Measurements from ENCODE around the gene VWC2L. TPM values are rescaled to one million over a fixed set of nuclear protein-coding genes. Genes with fewer than 3 reads are reported as not detected.

VWC2L gene
- total and polyA plus RNA-seq, 2 of the 8 experiments (the other 6 are each of a cell fraction or from before 2014, with no cell fraction given): not detected

GRCh38 chr2:214593727-214594126 is 182.9 kb downstream of the VWC2L start (continued):
- TF ChIP-seq USF2 (IDR thresholded peaks at IDR 0.05; ENCODE audit: low read length) (no peak), SP2 (IDR thresholded peaks at IDR 0.05; ENCODE audit: low read length) (no peak), GABPA (IDR thresholded peaks at IDR 0.05; ENCODE audit: borderline replicate concordance, insufficient read depth, low read length) (no peak), RBBP5 (IDR thresholded peaks at IDR 0.05; ENCODE audit: borderline replicate concordance, low read depth, low read length) (no peak), EZH2 (IDR thresholded peaks at IDR 0.05; ENCODE audit: low read depth, low read length, severe bottlenecking) (no peak), BACH1 (IDR thresholded peaks at IDR 0.05; ENCODE audit: low read length) (no peak), CHD7 (IDR thresholded peaks at IDR 0.05; ENCODE audit: insufficient replicate concordance, low read length) (no peak), CTBP2 (IDR thresholded peaks at IDR 0.05; ENCODE audit: borderline replicate concordance, insufficient read depth, insufficient read length, low read length) (no peak), JUND (IDR thresholded peaks at IDR 0.05; ENCODE audit: low read length) (peak; percentile 83), POU5F1 (IDR thresholded peaks at IDR 0.05; ENCODE audit: low read depth, low read length) (no peak)

Data from H1 (cell line).